Caco-2 (cell line): ENCODE results near the gene SH3BP4. TPM values are rescaled to one million over a fixed set of nuclear protein-coding genes. Genes with fewer than 3 reads are reported as not detected.
A peak's percentile ranks its signal among the peaks of the same experiment; 100 is the strongest.

Experiments used
- BruUV-seq: library from RNA; stranded (reverse); fragments of 400-500 nt; replicated peaks from 2 replicates; lab custom pipeline; 2021; lab: Mats Ljungman, UMichigan
- CTCF ChIA-PET: fragments of 300-600 bp; sonication (Branson Sonifier 250); formaldehyde crosslinking; loops from one replicate; lab custom pipeline; 2022; ENCODE audit warnings: antibody characterized with exemption; lab: Charles Lee
- POLR2A ChIA-PET: fragments of 300-600 bp; sonication (Branson Sonifier 250); formaldehyde crosslinking; loops from one replicate; lab custom pipeline; 2022; ENCODE audit warnings: antibody characterized with exemption; lab: Charles Lee
- DNase-seq, 2 experiments: peaks; one replicate each; pipeline versions ENCODE4 v3.0.0 to v3.0.0-alpha.2; 2020 to 2022
- H3K27me3 ChIP-seq: replicated peaks from 2 replicates; pipeline ENCODE4 v1.6.0; 2011; ENCODE audit warnings: low read length; ENCODE audit not compliant: control insufficient read depth, insufficient read depth
- H3K36me3 ChIP-seq: 2 replicates; pipeline ENCODE4 v1.5.1; 2011; ENCODE audit warnings: low read length; ENCODE audit not compliant: control insufficient read depth, insufficient read depth
- H3K4me1 ChIP-seq: fragments of 250-450 bp; sonication (Bioruptor Pico); 2 replicates; pipeline ENCODE4 v1.5.1; 2020; ENCODE audit warnings: mild to moderate bottlenecking
- H3K4me3 ChIP-seq: 2 replicates; pipeline ENCODE4 v1.5.1; 2011; ENCODE audit warnings: low read depth, mild to moderate bottlenecking, control low read depth, low read length
- H3K9me3 ChIP-seq: fragments of 250-450 bp; sonication (Bioruptor Pico); 2 replicates; pipeline ENCODE4 v1.5.1; 2020; ENCODE audit warnings: mild to moderate bottlenecking, moderate library complexity
- H3K27ac Mint-ChIP-seq: one replicate; pipeline ENCODE4 v1.8.0; 2022; ENCODE audit warnings: mixed read lengths; ENCODE audit not compliant: unreplicated experiment
- H3K27me3 Mint-ChIP-seq: one replicate; pipeline ENCODE4 v1.8.0; 2022; ENCODE audit warnings: mixed read lengths; ENCODE audit not compliant: insufficient read depth, unreplicated experiment
- H3K36me3 Mint-ChIP-seq: one replicate; pipeline ENCODE4 v1.8.0; 2022; ENCODE audit warnings: mild to moderate bottlenecking, mixed read lengths; ENCODE audit not compliant: insufficient read depth, unreplicated experiment
- H3K4me1 Mint-ChIP-seq: one replicate; pipeline ENCODE4 v1.8.0; 2022; ENCODE audit warnings: low read depth, mixed read lengths; ENCODE audit not compliant: unreplicated experiment
- H3K4me3 Mint-ChIP-seq: one replicate; pipeline ENCODE4 v1.8.0; 2022; ENCODE audit warnings: mild to moderate bottlenecking, moderate library complexity, mixed read lengths; ENCODE audit not compliant: unreplicated experiment
- H3K9me3 Mint-ChIP-seq: one replicate; pipeline ENCODE4 v1.8.0; 2022; ENCODE audit warnings: mixed read lengths; ENCODE audit not compliant: unreplicated experiment
- intact Hi-C: fragments of 100-400 bp; cut with micrococcal nuclease; formaldehyde crosslinking; loops from one replicate; pipeline ENCODE4 v1.10.0; 2022; ENCODE audit not compliant: unreplicated experiment
- total RNA-seq: library from RNA; stranded (reverse); gene quantifications from 2 replicates; pipeline ENCODE4 v1.2.3, GENCODE V29; 2022
- TF ChIP-seq, protein P1 (sequence below), 2 experiments: fragments of 200-600 bp in 1 of 2; IDR thresholded peaks; 1 replicate in 1 of 2; 2 replicates in 1 of 2; pipeline versions ENCODE4 v1.5.1 to v1.8.0; 2011 to 2022; ENCODE audit warnings: antibody characterized with exemption in 1 of 2, control low read depth in 1 of 2, inconsistent platforms in 1 of 2, low read depth in 1 of 2, low read length in 1 of 2, mild to moderate bottlenecking in 1 of 2, moderate library complexity in 1 of 2; ENCODE audit not compliant: insufficient read depth in 1 of 2, severe bottlenecking in 1 of 2, unreplicated experiment in 1 of 2

The SH3BP4 gene
- total RNA-seq, 1 experiment from 2014 or later, result 29.9 TPM

- TSS peak; percentile 68 for BruUV-seq
- H3K4me3 Mint-ChIP-seq, result peak overlapping the region; percentile 57
- Histone ChIP-seq H3K9me3 (no peaks in the 10 kb centered on the region), H3K27me3 (no peaks in the 10 kb centered on the region), H3K4me3 (no peak overlapping the region), H3K36me3 (no peaks in the 10 kb centered on the region), H3K4me1 (peaks cover 92% of the 10 kb centered on the region)
- no peaks in the 10 kb centered on the region for H3K27me3 Mint-ChIP-seq
- no peaks in the 10 kb centered on the region for H3K9me3 Mint-ChIP-seq
- TF ChIP-seq, protein P1, sequence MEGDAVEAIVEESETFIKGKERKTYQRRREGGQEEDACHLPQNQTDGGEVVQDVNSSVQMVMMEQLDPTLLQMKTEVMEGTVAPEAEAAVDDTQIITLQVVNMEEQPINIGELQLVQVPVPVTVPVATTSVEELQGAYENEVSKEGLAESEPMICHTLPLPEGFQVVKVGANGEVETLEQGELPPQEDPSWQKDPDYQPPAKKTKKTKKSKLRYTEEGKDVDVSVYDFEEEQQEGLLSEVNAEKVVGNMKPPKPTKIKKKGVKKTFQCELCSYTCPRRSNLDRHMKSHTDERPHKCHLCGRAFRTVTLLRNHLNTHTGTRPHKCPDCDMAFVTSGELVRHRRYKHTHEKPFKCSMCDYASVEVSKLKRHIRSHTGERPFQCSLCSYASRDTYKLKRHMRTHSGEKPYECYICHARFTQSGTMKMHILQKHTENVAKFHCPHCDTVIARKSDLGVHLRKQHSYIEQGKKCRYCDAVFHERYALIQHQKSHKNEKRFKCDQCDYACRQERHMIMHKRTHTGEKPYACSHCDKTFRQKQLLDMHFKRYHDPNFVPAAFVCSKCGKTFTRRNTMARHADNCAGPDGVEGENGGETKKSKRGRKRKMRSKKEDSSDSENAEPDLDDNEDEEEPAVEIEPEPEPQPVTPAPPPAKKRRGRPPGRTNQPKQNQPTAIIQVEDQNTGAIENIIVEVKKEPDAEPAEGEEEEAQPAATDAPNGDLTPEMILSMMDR (IDR thresholded peaks at IDR 0.05; ENCODE audit: insufficient read depth in 1 of 2, low read depth in 1 of 2, low read length in 1 of 2, severe bottlenecking in 1 of 2, unreplicated experiment in 1 of 2), result no peak
- intact Hi-C loops, result loop anchor here (1.0 to 2.0 kb wide), 3 partner anchors 8 to 48 kb away; partner anchors contain the start of gene SH3BP4
- H3K27ac Mint-ChIP-seq, result peak overlapping the region; percentile 52
- ChIA-PET POLR2A (no interaction called here), CTCF (interaction anchor here (1.2 kb wide), 1 partner anchor 44 kb away, joined by 3 read pairs; no protein-coding TSS in a partner anchor)
- H3K4me1 Mint-ChIP-seq, result peaks cover 22% of the 10 kb centered on the region
- DNase-seq, result peak; percentile 76 to 84
- H3K36me3 Mint-ChIP-seq, result peaks cover 37% of the 10 kb centered on the region
Observed at GRCh38 chr2:235000426-235001236, 48.8 kb downstream of the SH3BP4 start.

GRCh38 chr2:235001237-235002133, 49.7 kb downstream of the SH3BP4 start:
- BruUV-seq, result TSS peak; percentile 70
- H3K27me3 ChIP-seq, result no peaks in the 10 kb centered on the region
- TF ChIP-seq, protein P1 (IDR thresholded peaks at IDR 0.05; ENCODE audit: insufficient read depth in 1 of 2, low read depth in 1 of 2, low read length in 1 of 2, severe bottlenecking in 1 of 2, unreplicated experiment in 1 of 2), result no peak
- Mint-ChIP-seq H3K27ac (peak overlapping the region; percentile 52), H3K27me3 (no peaks in the 10 kb centered on the region), H3K36me3 (peaks cover 31% of the 10 kb centered on the region), H3K4me3 (peak overlapping the region; percentile 57), H3K4me1 (peaks cover 23% of the 10 kb centered on the region), H3K9me3 (no peaks in the 10 kb centered on the region)
- no peaks in the 10 kb centered on the region for H3K36me3 ChIP-seq
- H3K9me3 ChIP-seq, result no peaks in the 10 kb centered on the region
- intact Hi-C loops, result loop anchor here (2.0 kb wide), 1 partner anchor 49 kb away; the partner anchor contains the start of gene SH3BP4
- no peak overlapping the region for H3K4me3 ChIP-seq
- CTCF ChIA-PET, result interaction anchor here (1.2 kb wide), 1 partner anchor 45 kb away, joined by 3 read pairs; no protein-coding TSS in a partner anchor
- POLR2A ChIA-PET, result no interaction called here
- peak; percentile 66 to 76 for DNase-seq
- peaks cover 92% of the 10 kb centered on the region for H3K4me1 ChIP-seq
